ENCODE measurements around the gene EP400. TPM values are rescaled to one million over a fixed set of nuclear protein-coding genes. Genes with fewer than 3 reads are reported as not detected.

EP400 gene
- total RNA-seq, 1 donor from 2014 or later, result 11.9 TPM

GRCh38 chr12:132026061-132026795 is 76.5 kb downstream of the EP400 start:
- TF ChIP-seq, protein P1, sequence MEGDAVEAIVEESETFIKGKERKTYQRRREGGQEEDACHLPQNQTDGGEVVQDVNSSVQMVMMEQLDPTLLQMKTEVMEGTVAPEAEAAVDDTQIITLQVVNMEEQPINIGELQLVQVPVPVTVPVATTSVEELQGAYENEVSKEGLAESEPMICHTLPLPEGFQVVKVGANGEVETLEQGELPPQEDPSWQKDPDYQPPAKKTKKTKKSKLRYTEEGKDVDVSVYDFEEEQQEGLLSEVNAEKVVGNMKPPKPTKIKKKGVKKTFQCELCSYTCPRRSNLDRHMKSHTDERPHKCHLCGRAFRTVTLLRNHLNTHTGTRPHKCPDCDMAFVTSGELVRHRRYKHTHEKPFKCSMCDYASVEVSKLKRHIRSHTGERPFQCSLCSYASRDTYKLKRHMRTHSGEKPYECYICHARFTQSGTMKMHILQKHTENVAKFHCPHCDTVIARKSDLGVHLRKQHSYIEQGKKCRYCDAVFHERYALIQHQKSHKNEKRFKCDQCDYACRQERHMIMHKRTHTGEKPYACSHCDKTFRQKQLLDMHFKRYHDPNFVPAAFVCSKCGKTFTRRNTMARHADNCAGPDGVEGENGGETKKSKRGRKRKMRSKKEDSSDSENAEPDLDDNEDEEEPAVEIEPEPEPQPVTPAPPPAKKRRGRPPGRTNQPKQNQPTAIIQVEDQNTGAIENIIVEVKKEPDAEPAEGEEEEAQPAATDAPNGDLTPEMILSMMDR (conservative IDR thresholded peaks at IDR 0.05; ENCODE audit: low read depth, low read length), result no peak
- no peak overlapping the region for H3K4me3 ChIP-seq (ENCODE audit: low read depth, low read length)
- no peak for DNase-seq (ENCODE audit: low read depth)

DNA sequence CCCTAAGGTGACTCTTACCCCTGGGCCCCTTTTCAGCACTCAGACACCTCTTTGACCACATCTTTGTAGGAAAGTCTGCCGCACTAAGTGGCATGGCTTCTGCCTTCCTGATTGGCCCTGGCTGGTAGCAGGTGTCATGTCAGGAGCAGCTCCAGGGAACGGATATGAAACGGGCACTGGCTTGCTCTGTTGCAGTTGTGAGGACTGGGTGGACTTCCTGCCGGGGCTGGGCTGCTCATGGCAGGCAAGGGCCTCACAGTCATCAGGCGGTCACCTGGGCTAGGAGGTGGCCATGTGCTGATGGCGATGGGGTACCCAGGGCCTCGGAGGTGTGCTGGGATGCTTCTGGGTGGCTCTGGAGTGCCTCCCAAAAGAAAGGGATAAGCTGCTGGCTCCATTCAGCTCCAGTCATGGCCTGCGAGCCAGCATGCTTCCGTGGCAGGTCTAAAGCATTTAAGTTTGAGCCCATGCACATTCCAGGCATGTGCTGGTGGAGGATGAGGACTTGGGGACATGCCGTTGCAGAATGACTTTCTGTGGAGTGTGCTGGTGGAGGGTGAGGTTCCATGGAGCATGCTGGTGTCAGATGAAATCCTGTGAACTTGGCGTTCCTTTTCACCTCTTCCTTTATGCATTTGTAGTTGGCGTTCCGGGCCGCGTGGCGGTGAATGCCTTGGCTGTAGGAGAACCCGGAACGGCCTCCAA is 77.2 kb downstream of the EP400 start:
- H3K4me3 ChIP-seq (ENCODE audit: low read depth, low read length), result no peak overlapping the region
- no peak for DNase-seq (ENCODE audit: low read depth)
- TF ChIP-seq, protein P1 (conservative IDR thresholded peaks at IDR 0.05; ENCODE audit: low read depth, low read length), result no peak

- no peak for DNase-seq (ENCODE audit: low read depth)
- TF ChIP-seq, protein P1 (conservative IDR thresholded peaks at IDR 0.05; ENCODE audit: low read depth, low read length), result no peak
- no peak overlapping the region for H3K4me3 ChIP-seq (ENCODE audit: low read depth, low read length)
Observed at GRCh38 chr12:132027636-132028035, 77.9 kb downstream of the EP400 start.

DNA sequence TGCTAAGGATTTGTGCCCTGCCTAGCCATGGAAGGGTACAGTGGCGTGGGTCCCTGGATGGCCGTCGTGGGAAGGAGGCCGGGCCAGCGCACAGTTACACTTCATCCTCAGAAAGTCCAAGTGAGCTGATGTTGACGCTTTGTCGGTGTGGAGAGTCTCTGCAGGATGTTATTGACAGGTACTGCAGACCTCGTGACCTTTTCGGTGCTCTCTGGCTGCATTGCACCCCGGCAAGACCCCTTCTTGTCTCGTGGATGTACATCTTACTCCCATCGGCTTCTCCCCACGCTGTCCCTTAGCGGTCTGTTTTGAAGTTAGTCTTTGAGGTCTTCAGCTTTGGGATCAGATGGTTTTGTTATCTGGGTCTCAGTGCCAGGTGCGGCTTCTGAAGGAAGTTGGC is 78.4 kb downstream of the EP400 start:
- no peak overlapping the region for H3K4me3 ChIP-seq (ENCODE audit: low read depth, low read length)
- DNase-seq (ENCODE audit: low read depth), result no peak
- TF ChIP-seq, protein P1 (conservative IDR thresholded peaks at IDR 0.05; ENCODE audit: low read depth, low read length), result no peak

DNA sequence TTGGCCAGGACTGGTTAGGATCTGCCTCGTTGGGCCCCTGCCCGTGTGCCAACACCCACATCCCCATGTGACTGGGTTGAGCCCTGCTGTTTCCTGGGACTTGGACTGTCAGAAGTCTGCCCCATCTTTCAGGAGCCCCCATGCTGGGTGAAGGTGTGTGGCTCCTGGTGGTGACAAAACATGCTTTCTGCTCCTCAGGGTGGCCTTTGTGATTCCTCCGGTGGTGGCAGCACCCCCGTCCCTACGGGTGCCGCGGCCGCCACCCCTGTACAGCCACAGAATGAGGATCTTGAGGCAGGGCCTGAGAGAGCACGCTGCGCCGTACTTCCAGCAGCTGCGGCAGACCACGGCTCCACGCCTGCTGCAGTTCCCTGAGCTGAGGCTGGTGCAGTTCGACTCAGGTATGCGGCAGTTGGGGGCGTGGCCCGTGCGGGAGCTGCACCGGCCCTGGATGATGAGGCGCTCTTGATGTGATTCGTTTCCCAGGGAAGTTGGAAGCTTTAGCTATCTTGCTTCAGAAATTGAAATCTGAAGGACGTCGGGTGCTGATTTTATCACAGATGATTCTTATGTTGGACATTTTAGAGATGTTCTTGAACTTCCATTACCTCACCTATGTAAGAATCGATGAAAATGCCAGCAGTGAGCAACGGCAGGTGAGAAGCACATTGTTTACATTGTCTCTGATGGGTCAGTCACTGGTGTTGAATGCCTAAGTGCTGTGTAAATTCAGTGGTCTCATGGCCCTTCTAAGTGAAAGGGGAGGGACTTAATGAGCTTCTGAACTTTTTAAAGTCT is 80.0 kb downstream of the EP400 start:
- H3K4me3 ChIP-seq (ENCODE audit: low read depth, low read length), result no peak overlapping the region
- no peak for DNase-seq (ENCODE audit: low read depth)
- TF ChIP-seq, protein P1 (conservative IDR thresholded peaks at IDR 0.05; ENCODE audit: low read depth, low read length), result no peak

DNA sequence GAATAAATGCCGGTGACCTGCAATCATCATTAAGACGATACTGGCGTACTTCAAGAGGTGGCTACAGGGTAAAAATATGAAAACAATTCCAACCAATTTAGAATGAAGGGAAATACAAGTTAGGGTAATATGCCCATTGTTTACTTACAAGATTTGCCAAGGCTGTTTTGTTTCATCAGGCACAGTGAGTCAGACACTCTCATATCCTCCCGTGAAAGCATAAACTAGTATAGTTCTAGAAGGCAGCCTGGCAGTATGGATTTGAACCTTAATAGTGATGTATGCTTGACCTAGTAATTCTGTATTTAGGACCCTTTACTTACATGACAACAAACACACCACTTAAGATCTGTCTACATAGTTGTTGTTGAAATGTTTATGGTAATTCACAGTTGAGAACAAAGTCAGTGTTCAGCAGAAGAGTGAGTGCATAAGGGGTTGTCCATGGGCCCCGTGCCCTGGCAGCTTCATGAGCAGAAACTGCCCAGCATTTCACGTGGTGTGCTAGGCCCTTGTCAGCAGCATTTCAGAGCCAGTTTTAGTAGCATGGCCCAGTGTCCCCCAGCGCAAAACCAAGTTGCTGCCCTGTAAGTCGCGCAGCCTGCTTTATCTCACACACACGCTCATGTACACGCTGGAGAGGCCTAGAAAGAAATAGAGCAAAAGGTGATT is 80.8 kb downstream of the EP400 start:
- no peak for DNase-seq (ENCODE audit: low read depth)
- TF ChIP-seq, protein P1 (conservative IDR thresholded peaks at IDR 0.05; ENCODE audit: low read depth, low read length), result no peak
- no peak overlapping the region for H3K4me3 ChIP-seq (ENCODE audit: low read depth, low read length)
